Activated naive CD4-positive, alpha-beta T cell treated with anti-CD3 and anti-CD28 coated beads, Interleukin-2, amount 10 ng/mL, durations not matched to agents 7 days and 5 days (primary cell): ENCODE results near the gene HOXD12.

ENCODE experiments used
- CTCF ChIA-PET: fragments of 350-600 bp; sonication (Branson Sonifier 250); formaldehyde crosslinking; loops from one replicate; lab custom pipeline; 2021; ENCODE audit warnings: antibody characterized with exemption; lab: Charles Lee
- DNase-seq: peaks from one replicate; pipeline ENCODE4 v3.0.0-alpha.2; 2020
- H3K27ac Mint-ChIP-seq: one replicate; pipeline ENCODE4 v1.8.0; 2021; ENCODE audit warnings: mild to moderate bottlenecking, moderate library complexity, mixed read lengths
- H3K27me3 Mint-ChIP-seq: one replicate; pipeline ENCODE4 v1.8.0; 2021; ENCODE audit warnings: mild to moderate bottlenecking, mixed read lengths
- H3K36me3 Mint-ChIP-seq: one replicate; pipeline ENCODE4 v1.8.0; 2021; ENCODE audit warnings: mixed read lengths
- H3K4me1 Mint-ChIP-seq: one replicate; pipeline ENCODE4 v1.8.0; 2021; ENCODE audit warnings: mixed read lengths
- H3K4me3 Mint-ChIP-seq: one replicate; pipeline ENCODE4 v1.8.0; 2021; ENCODE audit warnings: mild to moderate bottlenecking, moderate library complexity, mixed read lengths
- H3K9me3 Mint-ChIP-seq: one replicate; pipeline ENCODE4 v1.8.0; 2021; ENCODE audit warnings: mixed read lengths

The HOXD12 gene

DNA sequence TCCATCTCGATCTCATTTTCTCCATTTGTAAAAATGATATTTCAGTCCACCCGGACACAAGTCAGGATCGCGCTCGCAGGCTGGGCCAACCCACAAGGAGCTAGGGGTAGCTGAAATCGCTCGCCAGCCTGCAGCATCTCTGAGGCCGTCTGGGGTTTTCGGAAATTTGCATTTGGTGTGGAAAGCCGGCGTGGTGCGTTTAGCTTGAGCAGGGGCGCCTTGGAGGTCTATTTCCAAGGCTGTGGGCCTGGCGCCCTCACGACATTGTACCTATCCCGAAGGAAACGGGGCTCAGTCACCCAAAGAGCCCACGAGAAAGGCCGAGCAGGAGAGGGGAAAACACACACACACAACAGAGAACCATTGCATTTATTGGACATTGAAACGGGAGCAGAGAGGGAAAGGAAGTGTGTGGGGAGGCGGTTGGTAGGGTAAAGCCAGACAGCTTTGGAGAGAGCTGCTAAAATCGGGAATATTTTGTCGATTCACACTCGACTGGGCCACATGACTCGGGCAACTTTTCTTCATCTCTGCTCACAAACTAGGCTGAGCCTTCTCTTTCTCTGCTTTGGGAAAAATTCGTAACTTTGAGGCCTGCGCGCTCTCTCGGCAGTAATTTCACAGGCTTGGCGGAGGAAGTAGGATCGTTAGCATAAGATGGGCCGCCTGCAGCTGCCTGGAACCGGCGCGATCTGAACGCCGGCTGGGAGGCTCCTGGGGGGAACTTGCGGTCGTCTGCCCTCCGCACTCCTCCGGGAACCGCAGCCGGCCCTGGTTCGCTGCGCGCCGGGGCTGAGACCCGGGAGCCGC, 28.8 kb downstream of the HOXD12 start:
- Mint-ChIP-seq H3K9me3 (no peaks in the 10 kb centered on the region), H3K36me3 (peaks cover 6% of the 10 kb centered on the region), H3K27ac (peak overlapping the region; percentile 82), H3K4me3 (peak overlapping the region; percentile 51), H3K27me3 (peaks cover 95% of the 10 kb centered on the region), H3K4me1 (peaks cover 28% of the 10 kb centered on the region)
- CTCF ChIA-PET = interaction anchor here (0.9 to 4.2 kb wide), 11 partner anchors 11 to 523 kb away, joined by 3 to 25 read pairs (median 8); partner anchors contain the start of gene HOXD4
- DNase-seq = no peak

GRCh38 chr2:176128982-176129796, 29.6 kb downstream of the HOXD12 start, which contains the start of gene HOXD8:
Gene HOXD8, plus strand, starts transcription at chr2:176129705. Its CDS starts 662 bp downstream, at chr2:176130367.
- peaks cover 26% of the 10 kb centered on the region for H3K4me1 Mint-ChIP-seq
- H3K9me3 Mint-ChIP-seq = no peaks in the 10 kb centered on the region
- H3K27ac Mint-ChIP-seq = peak within 1 kb of the TSS; percentile 82
- H3K4me3 Mint-ChIP-seq = peak within 1 kb of the TSS; percentile 56
- H3K36me3 Mint-ChIP-seq = peaks cover 3% of the 10 kb centered on the region
- CTCF ChIA-PET = interaction anchor here (1.0 to 4.2 kb wide), 4 partner anchors 11 to 523 kb away, joined by 3 to 25 read pairs (median 20); no protein-coding TSS in a partner anchor
- H3K27me3 Mint-ChIP-seq = peaks cover 95% of the 10 kb centered on the region
- no peak for DNase-seq

GRCh38 chr2:176129813-176130146, 30.2 kb downstream of the HOXD12 start:
- Mint-ChIP-seq H3K27ac (no peak overlapping the region), H3K4me3 (no peak overlapping the region), H3K27me3 (peaks cover 95% of the 10 kb centered on the region), H3K4me1 (peaks cover 26% of the 10 kb centered on the region), H3K9me3 (no peaks in the 10 kb centered on the region), H3K36me3 (peaks cover 3% of the 10 kb centered on the region)
- CTCF ChIA-PET = no interaction called here
- DNase-seq = no peak

DNA sequence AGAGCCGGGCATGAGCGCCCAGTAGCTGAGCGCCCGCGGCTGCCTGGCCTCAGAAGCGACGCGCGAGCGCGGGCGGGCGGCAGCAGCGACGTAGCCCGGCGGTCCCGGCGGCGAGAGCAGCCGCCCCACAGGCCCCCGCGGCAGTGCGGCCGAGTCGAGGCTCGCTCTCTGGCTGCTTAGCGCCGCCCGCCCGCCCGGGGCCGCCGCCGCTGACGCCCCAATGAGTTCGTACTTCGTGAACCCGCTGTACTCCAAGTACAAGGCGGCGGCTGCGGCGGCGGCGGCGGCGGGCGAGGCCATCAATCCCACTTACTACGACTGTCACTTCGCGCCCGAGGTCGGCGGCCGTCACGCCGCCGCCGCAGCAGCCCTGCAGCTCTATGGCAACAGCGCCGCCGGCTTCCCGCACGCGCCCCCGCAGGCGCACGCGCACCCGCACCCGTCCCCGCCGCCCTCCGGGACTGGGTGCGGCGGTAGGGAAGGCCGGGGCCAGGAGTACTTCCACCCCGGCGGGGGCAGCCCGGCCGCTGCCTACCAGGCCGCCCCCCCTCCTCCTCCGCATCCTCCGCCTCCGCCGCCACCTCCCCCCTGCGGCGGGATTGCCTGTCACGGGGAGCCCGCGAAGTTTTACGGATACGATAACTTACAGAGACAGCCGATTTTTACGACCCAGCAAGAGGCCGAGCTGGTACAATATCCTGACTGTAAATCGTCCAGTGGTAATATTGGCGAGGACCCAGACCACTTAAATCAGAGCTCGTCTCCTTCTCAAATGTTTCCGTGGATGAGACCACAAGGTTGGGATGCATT, 30.8 kb downstream of the HOXD12 start:
- H3K4me1 Mint-ChIP-seq = peaks cover 27% of the 10 kb centered on the region
- peak overlapping the region; percentile 56 for H3K4me3 Mint-ChIP-seq
- H3K27me3 Mint-ChIP-seq = peaks cover 95% of the 10 kb centered on the region
- peak overlapping the region; percentile 85 for H3K27ac Mint-ChIP-seq
- no peak for DNase-seq
- H3K9me3 Mint-ChIP-seq = no peaks in the 10 kb centered on the region
- H3K36me3 Mint-ChIP-seq = peaks cover 3% of the 10 kb centered on the region
- CTCF ChIA-PET = interaction anchor here (1.0 to 2.0 kb wide), 5 partner anchors 9 to 1018 kb away, joined by 4 to 9 read pairs (median 5); partner anchors contain the start of gene HOXD9

- DNase-seq = no peak
- no peaks in the 10 kb centered on the region for H3K9me3 Mint-ChIP-seq
- H3K4me3 Mint-ChIP-seq = peak overlapping the region; percentile 56
- H3K4me1 Mint-ChIP-seq = peaks cover 34% of the 10 kb centered on the region
- H3K36me3 Mint-ChIP-seq = peaks cover 3% of the 10 kb centered on the region
- CTCF ChIA-PET = interaction anchor here (1.0 to 2.0 kb wide), 7 partner anchors 9 to 1017 kb away, joined by 4 to 9 read pairs (median 5); partner anchors contain the start of gene HOXD9
- H3K27ac Mint-ChIP-seq = peak overlapping the region; percentile 85
- peaks cover 95% of the 10 kb centered on the region for H3K27me3 Mint-ChIP-seq
These were observed 31.6 kb downstream of the HOXD12 start for GRCh38 chr2:176130957-176131847.

- Mint-ChIP-seq H3K4me3 (no peak overlapping the region), H3K27ac (peak overlapping the region; percentile 65), H3K9me3 (no peaks in the 10 kb centered on the region), H3K4me1 (peaks cover 34% of the 10 kb centered on the region), H3K27me3 (peaks cover 96% of the 10 kb centered on the region), H3K36me3 (peaks cover 3% of the 10 kb centered on the region)
- no peak for DNase-seq
- CTCF ChIA-PET = interaction anchor here (1.0 to 2.0 kb wide), 6 partner anchors 9 to 323 kb away, joined by 4 to 9 read pairs (median 5); partner anchors contain the start of gene HOXD9
These were observed 32.2 kb downstream of the HOXD12 start for GRCh38 chr2:176131848-176132158.

- Mint-ChIP-seq H3K9me3 (no peaks in the 10 kb centered on the region), H3K4me1 (peaks cover 34% of the 10 kb centered on the region), H3K27ac (peak overlapping the region; percentile 71), H3K36me3 (peaks cover 3% of the 10 kb centered on the region), H3K27me3 (peaks cover 99% of the 10 kb centered on the region), H3K4me3 (peak overlapping the region; percentile 72)
- CTCF ChIA-PET = interaction anchor here (0.8 to 2.0 kb wide), 6 partner anchors 8 to 422 kb away, joined by 3 to 9 read pairs (median 5); partner anchors contain the start of gene HOXD9
- no peak for DNase-seq
These were observed 32.9 kb downstream of the HOXD12 start for GRCh38 chr2:176132205-176133171.

GRCh38 chr2:176133389-176133788, 33.8 kb downstream of the HOXD12 start:
- Mint-ChIP-seq H3K36me3 (peaks cover 3% of the 10 kb centered on the region), H3K4me3 (no peak overlapping the region), H3K27me3 (peaks cover 99% of the 10 kb centered on the region), H3K4me1 (peaks cover 30% of the 10 kb centered on the region), H3K27ac (no peak overlapping the region), H3K9me3 (no peaks in the 10 kb centered on the region)
- DNase-seq = no peak
- CTCF ChIA-PET = interaction anchor here (0.6 kb wide), 1 partner anchor 13 kb away, joined by 3 read pairs; no protein-coding TSS in a partner anchor

- H3K9me3 Mint-ChIP-seq = no peaks in the 10 kb centered on the region
- no peak overlapping the region for H3K27ac Mint-ChIP-seq
- no peak overlapping the region for H3K4me3 Mint-ChIP-seq
- CTCF ChIA-PET = interaction anchor here (0.6 kb wide), 1 partner anchor 14 kb away, joined by 3 read pairs; no protein-coding TSS in a partner anchor
- H3K27me3 Mint-ChIP-seq = peaks cover 99% of the 10 kb centered on the region
- peaks cover 29% of the 10 kb centered on the region for H3K4me1 Mint-ChIP-seq
- DNase-seq = no peak
- H3K36me3 Mint-ChIP-seq = peaks cover 2% of the 10 kb centered on the region
These were observed 34.4 kb downstream of the HOXD12 start for GRCh38 chr2:176134035-176134434.

DNA sequence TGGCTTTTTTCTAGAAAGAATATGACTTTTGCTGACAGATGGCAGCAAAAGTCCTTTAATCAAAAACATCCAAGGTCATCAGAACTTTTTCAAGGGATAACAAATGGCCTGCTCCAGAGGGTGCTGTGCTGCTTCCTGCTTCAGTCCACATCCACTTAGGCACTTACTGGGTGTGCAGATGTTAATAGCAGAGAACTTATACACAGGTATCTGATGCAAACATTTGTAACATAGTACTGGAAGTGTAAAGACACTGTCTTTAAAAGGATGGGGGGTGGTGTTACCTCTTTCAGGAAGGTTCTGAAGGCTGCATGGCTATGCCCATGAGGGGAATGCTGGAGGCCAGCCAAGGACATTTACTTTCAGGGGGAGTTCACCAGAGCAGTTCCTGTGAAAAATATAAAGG, 35.4 kb downstream of the HOXD12 start:
- Mint-ChIP-seq H3K4me3 (no peak overlapping the region), H3K4me1 (peaks cover 35% of the 10 kb centered on the region), H3K27ac (no peak overlapping the region), H3K36me3 (peaks cover 3% of the 10 kb centered on the region), H3K27me3 (peaks cover 100% of the 10 kb centered on the region), H3K9me3 (no peaks in the 10 kb centered on the region)
- CTCF ChIA-PET = no interaction called here
- no peak for DNase-seq

GRCh38 chr2:176136374-176137251, 37.0 kb downstream of the HOXD12 start:
- no peak for DNase-seq
- H3K4me3 Mint-ChIP-seq = no peak overlapping the region
- no peaks in the 10 kb centered on the region for H3K9me3 Mint-ChIP-seq
- H3K27ac Mint-ChIP-seq = no peak overlapping the region
- peaks cover 26% of the 10 kb centered on the region for H3K4me1 Mint-ChIP-seq
- peaks cover 3% of the 10 kb centered on the region for H3K36me3 Mint-ChIP-seq
- CTCF ChIA-PET = interaction anchor here (0.6 to 1.6 kb wide), 5 partner anchors 10 to 516 kb away, joined by 3 to 4 read pairs (median 4); no protein-coding TSS in a partner anchor
- peaks cover 100% of the 10 kb centered on the region for H3K27me3 Mint-ChIP-seq
